ENCODE measurements around the gene HILPDA.

HILPDA gene, protein sequence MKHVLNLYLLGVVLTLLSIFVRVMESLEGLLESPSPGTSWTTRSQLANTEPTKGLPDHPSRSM

DNA sequence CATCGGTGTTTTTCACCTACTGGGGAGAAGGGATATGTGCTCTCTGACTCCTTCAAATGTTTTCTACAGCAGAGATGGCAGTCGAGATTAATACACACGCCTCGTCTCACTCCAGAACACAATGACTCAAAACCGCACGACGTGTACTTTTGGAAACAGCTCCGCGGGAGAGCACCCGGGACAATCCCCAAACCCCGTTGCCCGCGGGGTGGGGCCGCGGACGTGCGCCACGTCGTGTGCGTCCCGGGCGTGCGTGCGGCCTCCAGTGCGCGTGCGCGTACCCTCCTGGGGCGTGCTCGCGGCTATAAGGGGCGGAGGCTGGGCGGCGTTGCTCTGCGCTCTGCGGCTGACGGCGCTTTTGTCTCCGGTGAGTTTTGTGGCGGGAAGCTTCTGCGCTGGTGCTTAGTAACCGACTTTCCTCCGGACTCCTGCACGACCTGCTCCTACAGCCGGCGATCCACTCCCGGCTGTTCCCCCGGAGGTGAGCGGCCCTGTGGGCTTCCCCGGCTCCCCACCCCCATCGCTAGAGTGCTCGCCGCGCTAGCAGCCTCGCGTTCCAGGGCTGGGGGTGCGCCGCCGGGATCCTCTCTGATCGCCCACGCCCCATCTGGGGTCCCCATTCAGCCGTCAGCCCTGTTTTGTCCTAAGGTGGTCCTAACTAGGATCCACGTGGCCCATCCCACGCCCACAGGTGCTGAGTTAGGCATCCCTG, at the start of gene HILPDA:
Gene HILPDA, plus strand, starts transcription at position 336 of the 712 bp plus-strand sequence. CDS start 1,391 bp downstream, outside the sequence.
- DNase-seq (ENCODE audit: low spot score): peak; percentile 99

DNA sequence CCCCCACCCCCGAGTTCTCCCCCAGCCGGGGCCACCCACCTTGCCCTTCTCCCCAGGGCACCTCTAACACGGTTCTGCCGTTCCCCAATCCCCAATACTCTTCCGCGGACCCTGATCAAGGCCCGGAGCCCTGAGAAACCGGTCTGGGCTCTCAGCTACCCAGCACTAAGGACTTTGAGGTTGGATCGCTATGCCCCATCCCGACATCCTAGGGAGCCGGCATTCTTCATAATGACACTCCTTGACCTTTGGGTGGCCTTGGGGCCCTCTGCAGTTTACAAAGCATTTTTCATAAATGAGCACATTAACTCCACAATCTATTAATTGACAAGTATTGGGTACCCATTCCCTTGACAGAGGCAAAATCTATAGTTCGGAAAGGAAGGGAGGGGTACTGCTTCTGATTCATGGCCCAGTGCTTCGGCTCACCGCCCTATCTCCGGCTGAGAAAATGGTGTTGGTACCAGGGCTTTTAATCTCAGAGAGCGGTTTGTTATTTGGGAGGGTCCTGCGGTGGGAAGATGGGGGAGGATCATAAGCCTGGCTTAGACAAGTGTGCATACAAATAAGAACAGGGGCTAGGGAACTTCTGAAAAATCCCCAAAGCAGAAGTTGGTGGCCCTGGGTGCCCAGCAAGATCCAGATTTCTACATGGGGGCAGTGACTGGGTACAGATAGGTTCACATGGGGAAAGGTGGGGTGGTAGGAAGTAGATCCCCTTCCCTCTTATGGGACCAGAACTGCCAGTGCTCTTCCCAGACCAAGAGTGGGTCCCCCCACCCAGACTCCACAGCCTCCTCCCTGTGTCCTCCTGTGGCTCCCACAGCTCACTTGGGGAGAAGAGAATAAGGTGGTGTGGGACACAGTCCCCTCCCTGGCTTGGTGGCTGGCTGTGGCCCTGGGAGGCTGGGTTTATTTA, 49.1 kb upstream of the HILPDA start:
- no peak for DNase-seq (ENCODE audit: low spot score)

DNA sequence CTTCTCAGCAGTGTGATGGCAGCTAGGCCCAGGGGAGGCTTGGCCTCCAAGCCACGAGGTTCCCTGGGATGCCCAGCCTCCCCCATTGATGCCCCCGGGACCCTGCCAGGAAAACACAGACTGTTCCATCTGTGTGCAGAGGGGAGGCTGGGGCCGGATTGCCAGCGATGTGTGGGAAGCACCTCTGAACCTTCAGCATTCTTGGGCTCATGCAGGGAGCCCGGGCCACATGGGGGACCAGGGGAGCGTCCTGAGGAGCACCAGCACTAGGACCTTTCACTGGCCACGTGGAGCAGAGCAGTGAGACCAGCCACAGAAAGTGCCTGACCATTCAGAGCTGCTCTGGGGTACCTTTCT, 48.5 kb upstream of the HILPDA start:
- no peak for DNase-seq (ENCODE audit: low spot score)

DNA sequence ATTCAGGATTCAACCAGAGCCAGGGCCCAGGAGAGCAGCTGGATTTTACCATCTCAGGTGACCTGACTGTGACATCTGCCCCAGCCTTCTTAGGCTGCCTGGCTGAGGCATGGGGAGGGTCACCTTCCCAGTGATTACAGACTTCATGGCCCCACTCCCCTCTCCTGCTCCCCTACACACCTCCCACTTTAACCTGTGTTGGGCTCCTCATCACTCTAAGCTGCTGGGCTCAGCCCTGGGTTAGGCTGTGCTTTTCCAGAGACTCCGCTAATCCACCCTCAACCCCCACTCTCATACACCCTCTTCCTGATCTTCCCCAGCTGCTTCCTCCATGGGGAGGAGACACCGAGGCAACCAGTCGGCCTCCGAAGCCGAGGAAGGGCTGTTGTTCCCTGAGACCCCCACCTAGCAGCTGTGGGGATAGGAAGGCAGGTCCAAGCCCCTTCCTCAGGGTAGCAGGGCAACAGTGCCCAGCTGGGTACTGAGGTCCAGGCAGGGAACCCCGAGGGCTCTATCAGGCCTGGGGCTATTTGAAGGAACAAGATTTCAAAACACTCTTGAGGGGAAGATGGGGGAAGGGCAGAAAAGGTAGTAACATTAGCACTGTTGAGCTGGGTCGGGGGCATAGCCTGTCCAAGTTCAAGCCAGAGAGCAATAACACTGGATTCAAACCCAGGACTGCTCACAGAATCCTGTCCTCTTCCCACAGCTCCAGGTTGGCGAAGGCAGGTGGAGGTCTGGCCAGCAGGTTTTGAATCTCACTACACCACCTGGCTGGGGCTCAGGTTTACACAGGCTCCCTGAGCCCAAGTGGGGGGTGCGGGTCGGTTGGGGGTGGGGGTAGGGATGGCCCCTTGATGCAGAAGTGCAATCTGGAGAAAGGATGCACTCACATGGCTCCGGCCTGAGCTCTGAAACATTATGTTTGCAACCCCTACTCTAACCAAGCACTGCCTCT, 47.6 kb upstream of the HILPDA start:
- DNase-seq (ENCODE audit: low spot score): no peak

DNA sequence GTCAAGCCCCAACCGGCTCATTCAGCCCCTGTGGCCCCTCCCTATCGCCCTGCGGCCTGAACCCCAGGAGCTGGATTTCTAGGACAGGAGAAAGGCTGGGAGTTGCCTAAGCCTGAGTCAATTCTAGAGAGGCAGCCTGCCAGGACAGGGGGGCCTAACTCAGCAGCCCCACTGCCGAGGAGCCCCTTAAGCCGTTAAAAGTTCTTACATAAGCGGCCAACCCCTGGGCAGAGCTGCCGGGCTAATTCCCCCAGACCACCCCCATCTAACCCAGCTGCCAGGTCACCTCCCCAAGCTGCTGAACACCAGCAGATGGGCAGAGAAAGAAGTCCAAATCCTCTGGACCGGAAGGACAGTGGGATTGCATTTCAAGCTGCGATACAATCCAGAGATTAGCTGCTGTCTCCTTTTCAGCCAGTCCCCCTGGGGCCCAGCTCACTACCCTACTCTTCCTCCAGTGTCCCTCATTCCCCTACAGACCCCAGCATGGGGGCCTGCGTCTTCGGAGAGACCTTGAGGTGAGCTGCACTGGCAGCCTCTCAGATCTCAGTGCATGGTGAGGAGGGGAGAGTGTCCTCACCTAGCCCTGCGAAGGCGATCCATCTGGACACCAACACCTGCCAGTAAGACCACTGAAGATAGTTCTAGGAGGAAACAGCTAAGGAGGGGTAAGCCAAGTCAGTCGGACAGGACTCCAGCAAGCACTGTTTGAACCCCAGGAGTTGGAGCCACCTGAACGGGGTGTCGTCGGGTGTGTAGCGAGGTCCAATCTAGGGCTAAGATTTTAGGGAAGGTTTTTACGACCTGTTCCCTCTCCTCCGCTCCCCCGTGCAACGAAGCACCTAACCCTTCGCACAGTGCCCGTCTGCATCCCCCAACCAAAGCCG, 46.7 kb upstream of the HILPDA start:
- DNase-seq (ENCODE audit: low spot score): no peak

DNA sequence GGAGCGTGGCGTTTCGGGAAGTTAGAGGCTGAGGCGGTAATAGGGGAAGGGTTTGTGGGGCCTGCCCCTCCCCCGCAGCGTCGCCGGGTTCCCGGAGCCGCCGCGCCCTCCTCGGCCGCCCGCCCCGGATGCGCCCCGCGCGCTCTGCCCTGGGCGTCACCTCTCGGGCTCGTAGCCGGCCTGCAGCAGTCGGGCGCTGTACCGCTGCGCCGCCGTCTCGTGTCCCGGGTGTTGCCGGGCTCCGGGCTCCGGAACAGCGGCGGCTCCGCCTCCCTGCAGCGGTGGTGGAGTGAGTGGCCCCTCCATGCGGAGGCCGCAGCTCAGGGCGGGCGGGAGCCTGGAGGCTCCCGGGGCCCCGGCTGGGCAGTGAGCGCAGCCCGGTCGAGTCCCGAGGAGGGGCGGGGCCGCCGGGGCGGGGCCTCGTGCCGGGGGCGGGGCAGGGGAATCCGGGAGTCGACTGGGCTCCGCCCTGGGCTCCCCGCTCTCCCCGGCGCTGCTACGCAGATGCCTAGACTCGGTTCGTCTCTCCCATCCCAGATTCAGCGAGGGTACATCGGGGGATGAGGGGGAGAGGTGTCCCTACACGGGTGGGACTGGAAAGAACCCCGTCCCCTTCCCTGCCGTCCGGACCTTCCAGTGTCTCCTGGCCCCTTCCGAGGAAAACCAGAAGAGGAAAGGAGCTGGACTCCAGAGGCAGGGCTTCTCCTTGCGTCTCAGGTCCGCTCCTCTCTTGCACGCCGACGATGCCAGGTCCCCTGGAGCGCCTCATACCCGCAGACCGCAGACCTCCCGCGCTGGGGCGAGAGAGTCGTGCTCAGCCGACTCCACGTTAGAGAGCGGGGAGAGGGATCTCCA, 45.9 kb upstream of the HILPDA start, which contains the start of gene IMPDH1:
Gene IMPDH1, minus strand, starts transcription at position 387 of the 855 bp plus-strand sequence. Its CDS starts 81 bp downstream, at position 306.
- peak; percentile 78 for DNase-seq (ENCODE audit: low spot score)

DNA sequence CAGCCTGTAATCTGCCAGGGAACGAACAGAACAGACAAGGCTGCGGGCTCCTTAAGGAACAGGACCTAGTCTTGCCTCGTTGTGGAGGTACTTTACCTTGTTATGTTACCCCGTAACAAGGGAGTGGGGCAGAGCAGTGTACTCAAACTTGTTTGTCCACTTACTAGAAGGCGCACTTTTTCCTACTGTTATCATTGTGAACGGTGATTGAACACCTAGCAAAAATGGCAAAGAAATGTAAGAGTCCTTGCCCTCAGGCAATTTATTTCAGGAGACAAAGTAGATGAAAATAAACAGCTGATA, 45.3 kb upstream of the HILPDA start:
- DNase-seq (ENCODE audit: low spot score): no peak

DNA sequence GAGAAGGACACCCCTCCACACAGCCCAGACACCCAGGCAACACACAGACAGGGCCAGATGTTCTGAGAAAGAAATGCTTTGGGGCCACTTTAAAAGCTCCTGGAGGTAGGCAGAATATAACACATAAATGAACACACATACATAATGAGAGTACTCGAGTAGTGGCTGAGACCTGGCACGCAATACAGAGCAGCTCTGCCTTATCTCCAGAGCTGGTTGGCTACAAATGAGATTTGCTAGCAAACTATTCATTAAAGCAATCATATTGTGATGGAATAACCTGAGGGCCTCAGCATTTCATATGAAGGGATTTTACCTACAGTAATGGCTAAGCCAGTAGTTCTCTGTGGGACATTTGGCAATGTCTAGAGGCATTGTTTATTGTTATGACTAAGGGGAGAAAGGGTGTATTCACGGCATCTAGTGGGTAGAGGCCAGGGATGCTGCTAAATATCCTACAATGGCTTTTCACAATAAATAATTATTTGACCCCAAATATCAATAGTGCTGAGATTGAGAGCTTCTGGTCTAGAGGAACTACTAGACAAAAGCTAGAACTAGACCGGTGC, 40.4 kb upstream of the HILPDA start:
- DNase-seq (ENCODE audit: low spot score): no peak

DNA sequence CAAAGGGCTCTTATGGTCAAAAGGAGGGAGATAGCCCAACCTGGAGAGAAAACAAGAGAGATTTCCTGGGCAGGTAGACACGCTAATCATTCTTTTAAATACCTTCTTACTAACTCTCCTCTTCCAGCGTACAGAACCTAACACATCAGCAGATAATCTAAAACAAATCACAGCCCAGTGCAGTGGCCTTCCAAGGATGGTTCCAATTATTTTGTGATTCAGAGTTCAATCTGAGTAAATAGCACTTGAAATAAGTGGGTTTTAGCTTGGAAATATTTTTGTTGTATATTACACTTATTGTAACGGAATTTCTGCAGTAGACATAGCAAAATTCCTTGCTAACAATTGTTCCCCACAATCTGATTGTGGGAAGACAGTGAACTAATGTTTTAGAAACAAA, 38.6 kb upstream of the HILPDA start:
- DNase-seq (ENCODE audit: low spot score): no peak

DNA sequence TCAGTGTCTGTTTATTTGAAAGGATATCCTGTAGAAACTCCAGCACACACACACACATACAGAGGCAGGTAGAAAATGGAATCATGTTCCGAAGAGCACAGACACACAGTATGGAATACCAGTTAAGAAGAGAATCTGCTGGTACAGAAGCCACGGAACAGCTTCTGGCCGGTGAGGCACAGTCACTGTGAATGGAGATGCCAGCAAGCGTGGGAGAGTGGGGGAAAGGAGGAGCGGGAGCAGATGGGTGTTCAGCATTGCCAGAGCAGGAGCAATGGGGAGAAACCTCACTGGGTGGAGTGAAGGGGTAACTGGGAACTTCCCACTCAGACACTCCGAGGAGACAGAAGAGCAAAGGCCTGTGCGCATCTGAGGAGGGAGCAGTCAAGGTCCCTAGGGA, 36.4 kb upstream of the HILPDA start:
- DNase-seq (ENCODE audit: low spot score): no peak

DNA sequence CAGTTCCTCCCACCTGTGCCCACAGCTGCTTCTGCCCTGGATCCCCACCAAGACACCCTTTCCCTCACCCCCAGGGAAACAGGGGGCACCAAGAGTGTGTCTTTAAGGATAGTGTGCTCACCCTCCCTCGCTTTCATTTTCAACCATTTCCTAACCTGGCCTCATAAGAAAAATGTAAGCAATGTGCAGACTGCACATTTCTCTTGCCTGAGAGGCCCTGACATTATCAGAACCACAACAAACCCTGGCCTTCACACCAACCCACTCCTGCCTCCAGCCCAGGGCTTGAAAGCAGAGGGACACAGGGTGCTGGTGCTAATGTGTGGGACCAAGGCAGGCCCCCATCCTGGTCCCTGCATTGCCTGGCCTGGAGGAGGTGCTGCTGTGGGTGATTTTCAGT, 34.9 kb upstream of the HILPDA start:
- DNase-seq (ENCODE audit: low spot score): no peak

DNA sequence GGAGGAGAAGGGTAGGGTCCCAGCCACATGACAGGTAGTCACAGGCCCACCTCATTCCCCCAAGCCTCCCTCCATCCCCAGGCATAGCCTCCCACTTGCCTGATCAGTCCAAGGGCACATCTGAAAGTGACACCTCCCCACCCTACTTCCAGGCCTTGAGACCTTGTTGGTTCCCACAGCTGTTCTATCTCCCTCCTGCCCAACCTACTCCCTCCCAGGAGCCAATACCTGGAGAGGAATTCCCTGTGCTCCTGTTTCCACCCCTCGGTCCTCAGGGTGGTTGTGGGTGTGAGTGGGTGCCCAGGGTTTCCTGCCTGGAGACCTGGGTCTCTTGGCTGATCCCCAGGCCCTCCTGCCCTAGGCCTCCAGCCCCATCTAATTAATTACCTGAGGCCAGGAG, 34.3 kb upstream of the HILPDA start:
- no peak for DNase-seq (ENCODE audit: low spot score)

DNA sequence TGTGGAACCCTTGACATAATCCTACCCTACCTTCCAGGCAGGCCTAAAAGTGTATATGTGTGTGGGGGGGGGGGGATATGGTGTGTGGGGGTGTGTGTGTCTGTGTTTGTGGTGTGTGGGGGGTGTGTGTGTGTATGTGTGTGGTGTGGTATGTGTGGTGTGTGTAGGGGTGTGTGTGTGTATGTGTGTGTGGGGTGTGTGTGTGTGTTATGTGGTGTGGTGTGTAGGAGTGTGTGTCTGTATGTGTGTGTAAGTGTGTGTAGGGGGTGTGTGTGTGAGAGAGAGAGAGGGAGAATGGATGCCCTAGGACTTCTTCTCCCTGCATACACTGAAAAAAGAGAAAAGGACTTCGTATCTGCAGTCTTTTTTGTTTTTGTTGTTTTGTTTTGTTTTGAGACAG, 33.6 kb upstream of the HILPDA start:
- DNase-seq (ENCODE audit: low spot score): no peak

DNA sequence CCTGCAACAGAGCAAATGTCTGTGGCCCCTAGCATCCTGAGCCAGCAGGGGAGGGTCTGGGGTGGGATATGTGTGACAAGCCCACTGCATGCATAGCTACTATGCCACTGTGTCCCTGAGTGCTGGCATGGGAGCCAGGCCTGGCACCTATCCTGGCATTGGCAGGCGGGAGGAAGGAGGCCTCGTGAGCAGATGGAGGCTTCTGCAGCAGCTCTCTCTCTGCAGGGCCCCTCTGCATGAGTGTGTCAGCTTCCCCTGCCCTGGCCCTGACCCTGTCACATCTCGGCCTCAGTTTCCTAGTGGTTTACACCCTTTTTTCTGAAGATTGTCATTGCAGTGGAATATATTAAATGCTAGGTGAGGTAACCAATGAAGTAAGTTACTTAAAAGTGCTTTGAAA, 32.8 kb upstream of the HILPDA start:
- DNase-seq (ENCODE audit: low spot score): no peak

DNA sequence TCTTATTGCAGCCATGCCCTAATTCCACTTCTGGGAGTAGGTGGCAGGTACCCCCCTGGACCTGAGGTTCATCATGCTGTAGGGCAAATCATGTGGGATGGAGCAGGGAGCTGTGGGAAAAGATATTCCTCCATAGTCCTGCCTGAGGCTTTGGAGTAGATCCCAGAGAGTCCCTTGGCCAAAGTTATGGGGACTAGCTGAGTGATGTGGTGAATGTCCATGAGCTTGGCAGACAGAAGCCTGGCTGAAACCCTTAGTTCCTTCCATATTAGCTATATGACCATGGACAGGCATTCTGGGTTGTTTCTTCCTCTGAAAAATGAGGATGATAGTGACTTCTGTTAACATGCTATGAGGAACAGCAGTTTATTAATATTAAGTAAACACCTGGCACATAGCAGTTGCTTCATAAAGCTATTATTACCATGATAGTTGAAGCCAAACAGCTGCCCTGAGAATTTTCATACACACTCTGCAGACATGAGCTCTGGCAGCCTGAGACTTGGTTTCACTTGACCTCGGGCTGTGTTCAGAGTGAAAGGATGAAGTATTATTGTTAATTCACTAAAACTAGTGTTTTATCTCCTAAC, 30.9 kb upstream of the HILPDA start:
- DNase-seq (ENCODE audit: low spot score): no peak

DNA sequence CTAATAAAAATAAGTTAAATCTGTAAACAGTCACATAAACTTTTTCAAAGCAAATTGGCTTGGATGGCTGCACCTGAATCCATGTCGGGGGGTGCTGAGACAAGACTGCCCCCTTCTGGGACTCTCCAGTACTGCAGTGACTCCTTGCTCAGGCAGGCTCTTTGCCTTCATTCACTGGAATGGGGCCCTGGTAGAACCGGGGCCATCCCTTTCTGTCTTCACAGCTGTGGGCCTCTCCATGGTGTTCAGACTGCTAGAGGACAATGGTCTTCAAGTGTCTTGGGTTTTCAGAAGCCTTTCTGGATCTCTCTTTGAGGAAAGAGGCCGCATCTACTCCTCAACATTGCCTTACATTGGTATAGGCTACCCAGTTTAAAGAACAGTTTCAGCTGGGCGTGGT, 29.8 kb upstream of the HILPDA start:
- peak; percentile 58 for DNase-seq (ENCODE audit: low spot score)

DNA sequence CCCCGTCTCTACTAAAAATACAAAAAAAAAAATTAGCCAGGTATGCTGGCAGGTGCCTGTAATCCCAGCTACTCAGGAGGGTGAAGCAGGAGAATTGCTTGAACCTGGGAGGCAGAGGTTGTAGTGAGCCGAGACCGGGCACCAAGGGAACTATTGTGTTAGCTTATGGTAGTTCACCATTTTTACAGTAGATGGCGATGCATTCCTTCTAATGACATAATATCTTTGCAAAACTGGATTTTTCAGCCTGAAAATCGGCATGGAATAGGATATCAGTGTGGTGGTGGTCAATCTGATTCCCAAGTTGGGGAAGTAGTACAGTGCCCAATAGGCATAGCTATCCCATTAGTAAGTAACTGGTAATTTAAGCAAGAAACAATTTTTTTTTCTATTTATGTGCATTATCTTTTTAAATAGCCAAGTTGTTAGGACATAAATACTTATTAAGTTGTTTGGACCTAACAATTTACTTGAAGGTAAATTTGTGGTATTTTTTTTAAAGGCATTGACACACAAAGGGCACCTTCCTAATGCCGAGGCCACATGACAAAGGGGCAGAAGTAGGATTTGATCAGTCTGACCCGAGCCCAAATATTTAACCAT, 28.3 kb upstream of the HILPDA start:
- DNase-seq (ENCODE audit: low spot score): peak; percentile 66

DNA sequence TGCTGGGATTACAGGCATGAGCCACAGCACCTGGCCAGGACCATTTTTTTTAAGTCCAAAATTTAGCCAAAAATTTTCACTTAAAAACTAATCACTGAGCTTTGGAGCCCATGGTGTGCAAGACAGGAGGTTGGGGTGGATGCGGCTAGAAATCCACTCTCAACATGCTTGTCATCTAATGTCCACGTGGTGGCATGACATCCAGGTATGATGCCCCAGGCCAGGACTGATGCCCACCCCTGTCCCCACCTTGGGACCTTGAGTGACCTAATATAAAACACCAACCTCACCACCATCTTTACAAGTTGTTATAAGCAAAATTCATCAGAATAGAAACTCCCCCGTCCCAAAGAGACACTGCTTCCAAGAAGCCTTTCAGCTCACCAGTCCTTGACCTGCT, 25.5 kb upstream of the HILPDA start:
- DNase-seq (ENCODE audit: low spot score): no peak

DNA sequence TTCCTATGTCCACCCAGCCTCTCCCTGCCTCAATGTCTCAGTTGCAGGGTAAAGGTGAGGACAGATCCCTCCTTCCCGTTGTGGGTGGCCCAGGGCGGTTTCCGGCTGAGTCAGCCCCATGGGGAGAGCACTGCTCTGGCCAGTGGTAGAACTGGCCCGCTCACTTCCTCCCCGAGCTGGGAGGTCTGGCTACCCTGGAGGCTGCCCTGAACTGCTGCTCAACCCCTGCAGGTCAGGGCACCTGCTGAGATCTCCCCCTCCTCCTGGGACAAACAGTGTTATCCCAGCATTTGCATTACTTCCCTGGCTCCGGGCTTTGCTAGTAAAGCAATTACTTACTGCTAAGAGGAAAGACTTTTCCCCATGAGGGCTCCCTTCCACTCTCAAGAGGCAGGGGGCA, 24.5 kb upstream of the HILPDA start:
- DNase-seq (ENCODE audit: low spot score): no peak
